Parathyroid adenoma (tissue), 2 donors: Measurements from ENCODE around the gene AQP6.

ENCODE experiments used
- H2AFZ ChIP-seq: fragments of 300-600 bp; sonication (generic); one replicate; pipeline ENCODE4 v1.7.0; 2017; ENCODE audit warnings: antibody characterized with exemption, mild to moderate bottlenecking
- H3K27ac ChIP-seq: fragments of 300-600 bp; sonication (generic); one replicate; pipeline ENCODE4 v1.7.0; 2017
- H3K27me3 ChIP-seq: fragments of 300-600 bp; sonication (generic); one replicate; pipeline ENCODE4 v1.7.0; 2017; ENCODE audit warnings: low read length; ENCODE audit not compliant: control insufficient read depth, insufficient read depth
- H3K36me3 ChIP-seq: fragments of 300-600 bp; sonication (generic); one replicate; pipeline ENCODE4 v1.7.0; 2017; ENCODE audit warnings: low read length; ENCODE audit not compliant: control insufficient read depth, insufficient read depth
- H3K4me1 ChIP-seq: fragments of 300-600 bp; sonication (generic); one replicate; pipeline ENCODE4 v1.7.0; 2017; ENCODE audit warnings: control low read depth
- H3K4me2 ChIP-seq: fragments of 300-600 bp; sonication (generic); one replicate; pipeline ENCODE4 v1.7.0; 2017; ENCODE audit warnings: low read length
- H3K4me3 ChIP-seq: fragments of 300-600 bp; sonication (generic); one replicate; pipeline ENCODE4 v1.7.0; 2017; ENCODE audit warnings: low read depth, low read length
- H3K79me2 ChIP-seq: fragments of 300-600 bp; sonication (generic); one replicate; pipeline ENCODE4 v1.7.0; 2017; ENCODE audit warnings: control low read depth
- H3K9ac ChIP-seq: fragments of 300-600 bp; sonication (generic); one replicate; pipeline ENCODE4 v1.7.0; 2017; ENCODE audit warnings: mild to moderate bottlenecking
- H3K9me3 ChIP-seq: fragments of 300-600 bp; sonication (generic); one replicate; pipeline ENCODE4 v1.7.0; 2017; ENCODE audit warnings: low read length; ENCODE audit not compliant: control insufficient read depth
- TF ChIP-seq, protein P1 (sequence below): fragments of 300-600 bp; sonication (generic); IDR thresholded peaks from one replicate; pipeline ENCODE4 v1.7.0; 2017; ENCODE audit warnings: antibody characterized with exemption, mild to moderate bottlenecking
- donor health status: primary hyperparathyroidism.

AQP6 gene

DNA sequence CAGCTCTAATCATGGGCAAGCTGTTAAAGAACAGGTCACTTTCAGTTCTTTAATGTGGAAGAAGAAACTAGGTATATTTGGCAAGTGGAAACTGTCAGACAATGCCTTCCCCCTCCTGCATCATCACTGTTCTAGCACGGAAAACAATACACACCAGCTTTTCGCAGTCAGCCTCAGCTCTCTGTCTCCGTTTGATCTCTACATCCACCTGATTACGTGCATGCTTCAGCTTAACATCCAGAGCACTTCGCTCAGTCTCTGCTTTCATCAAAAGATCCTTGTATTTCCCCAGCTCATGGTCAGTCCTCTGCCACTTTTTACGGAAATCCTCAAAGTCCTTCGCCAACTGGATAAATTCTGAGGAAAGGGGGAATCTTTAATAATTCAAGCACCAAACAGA lies 33.5 kb downstream of the AQP6 start:
- no peaks in the 10 kb centered on the region for H3K36me3 ChIP-seq
- no peak overlapping the region for H3K9ac ChIP-seq
- TF ChIP-seq, protein P1, sequence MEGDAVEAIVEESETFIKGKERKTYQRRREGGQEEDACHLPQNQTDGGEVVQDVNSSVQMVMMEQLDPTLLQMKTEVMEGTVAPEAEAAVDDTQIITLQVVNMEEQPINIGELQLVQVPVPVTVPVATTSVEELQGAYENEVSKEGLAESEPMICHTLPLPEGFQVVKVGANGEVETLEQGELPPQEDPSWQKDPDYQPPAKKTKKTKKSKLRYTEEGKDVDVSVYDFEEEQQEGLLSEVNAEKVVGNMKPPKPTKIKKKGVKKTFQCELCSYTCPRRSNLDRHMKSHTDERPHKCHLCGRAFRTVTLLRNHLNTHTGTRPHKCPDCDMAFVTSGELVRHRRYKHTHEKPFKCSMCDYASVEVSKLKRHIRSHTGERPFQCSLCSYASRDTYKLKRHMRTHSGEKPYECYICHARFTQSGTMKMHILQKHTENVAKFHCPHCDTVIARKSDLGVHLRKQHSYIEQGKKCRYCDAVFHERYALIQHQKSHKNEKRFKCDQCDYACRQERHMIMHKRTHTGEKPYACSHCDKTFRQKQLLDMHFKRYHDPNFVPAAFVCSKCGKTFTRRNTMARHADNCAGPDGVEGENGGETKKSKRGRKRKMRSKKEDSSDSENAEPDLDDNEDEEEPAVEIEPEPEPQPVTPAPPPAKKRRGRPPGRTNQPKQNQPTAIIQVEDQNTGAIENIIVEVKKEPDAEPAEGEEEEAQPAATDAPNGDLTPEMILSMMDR = no peak
- no peaks in the 10 kb centered on the region for H3K27me3 ChIP-seq
- no peak overlapping the region for H3K4me2 ChIP-seq
- no peak overlapping the region for H2AFZ ChIP-seq
- no peaks in the 10 kb centered on the region for H3K4me1 ChIP-seq
- H3K4me3 ChIP-seq = no peak overlapping the region
- H3K9me3 ChIP-seq = no peaks in the 10 kb centered on the region
- H3K79me2 ChIP-seq = no peaks in the 10 kb centered on the region
- no peak overlapping the region for H3K27ac ChIP-seq

DNA sequence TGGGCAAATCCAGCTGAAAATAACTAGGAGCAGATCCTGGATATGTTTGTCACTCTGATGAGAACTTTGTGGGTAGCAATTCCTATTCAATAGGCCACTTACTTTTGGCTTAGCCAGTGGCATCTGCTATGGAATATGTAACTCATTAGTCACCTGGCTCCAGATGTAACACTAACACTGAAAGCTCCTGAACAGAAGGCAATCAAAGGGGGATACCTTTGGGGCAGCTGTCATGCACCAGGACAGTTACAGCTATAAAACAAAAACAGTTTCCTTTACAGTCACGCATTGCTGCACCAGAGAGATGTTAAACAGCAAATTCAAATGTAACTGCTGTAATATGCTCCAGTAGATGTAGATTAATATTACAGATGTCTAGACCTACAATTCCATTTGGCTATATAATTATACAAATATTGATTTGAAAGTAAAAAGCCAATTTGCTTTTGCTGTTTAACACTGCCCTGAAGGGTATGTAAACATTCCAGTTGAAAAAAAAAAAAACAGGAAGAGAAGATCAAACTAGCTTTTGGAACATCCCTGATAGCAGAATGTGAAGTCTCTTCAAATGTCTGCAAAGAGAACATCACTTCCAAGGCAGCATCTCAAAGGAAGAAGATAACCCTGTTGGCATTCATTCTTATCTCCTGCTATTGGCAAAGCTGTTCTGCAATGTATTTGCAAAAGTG lies 34.2 kb downstream of the AQP6 start:
- Histone ChIP-seq H3K4me2 (no peak overlapping the region), H3K79me2 (no peaks in the 10 kb centered on the region), H3K4me1 (no peaks in the 10 kb centered on the region), H3K9ac (no peak overlapping the region), H3K9me3 (no peaks in the 10 kb centered on the region), H2AFZ (no peak overlapping the region), H3K4me3 (no peak overlapping the region), H3K36me3 (no peaks in the 10 kb centered on the region), H3K27me3 (no peaks in the 10 kb centered on the region), H3K27ac (no peak overlapping the region)
- TF ChIP-seq, protein P1 = no peak

DNA sequence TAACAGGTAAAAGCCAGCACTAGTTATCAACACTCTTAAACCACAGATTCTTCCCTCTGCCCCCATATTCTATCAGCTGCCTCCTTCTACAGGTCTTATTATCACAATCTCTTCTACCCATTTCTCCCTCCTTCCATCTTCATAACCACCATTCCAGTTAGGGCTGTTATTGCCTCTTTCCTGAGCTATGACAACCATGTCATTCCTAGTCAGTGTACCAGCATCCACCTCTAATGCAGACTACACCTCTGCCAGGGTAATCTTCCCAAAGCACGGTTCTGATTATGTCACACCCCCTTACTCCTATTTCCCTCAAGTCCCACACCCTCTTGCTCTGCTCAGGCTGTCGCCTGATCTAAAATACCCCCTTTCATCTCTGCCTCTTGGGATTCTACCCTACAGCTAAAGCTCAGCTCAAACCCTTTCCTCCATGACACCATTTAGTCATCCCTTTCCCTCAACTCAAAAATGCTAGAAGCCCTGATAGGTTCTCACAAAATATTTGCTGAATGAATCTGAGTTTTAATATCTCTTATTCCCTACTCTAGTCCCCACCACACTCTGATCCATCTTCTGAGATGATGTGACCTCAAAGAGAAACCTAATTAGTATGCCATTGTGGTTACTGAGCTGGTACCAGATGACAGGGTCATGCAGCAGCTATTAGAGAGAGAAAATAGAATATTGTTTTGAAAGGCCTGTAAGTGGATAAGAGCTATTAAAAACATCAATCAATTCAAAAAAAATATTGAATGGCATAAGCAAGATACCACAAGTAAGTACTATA lies 40.8 kb downstream of the AQP6 start:
- Histone ChIP-seq H3K4me2 (no peak overlapping the region), H3K9ac (no peak overlapping the region), H3K27ac (no peak overlapping the region), H3K36me3 (no peaks in the 10 kb centered on the region), H3K4me1 (no peaks in the 10 kb centered on the region), H2AFZ (no peak overlapping the region), H3K4me3 (no peak overlapping the region), H3K9me3 (no peaks in the 10 kb centered on the region), H3K79me2 (no peaks in the 10 kb centered on the region), H3K27me3 (no peaks in the 10 kb centered on the region)
- TF ChIP-seq, protein P1 = no peak

DNA sequence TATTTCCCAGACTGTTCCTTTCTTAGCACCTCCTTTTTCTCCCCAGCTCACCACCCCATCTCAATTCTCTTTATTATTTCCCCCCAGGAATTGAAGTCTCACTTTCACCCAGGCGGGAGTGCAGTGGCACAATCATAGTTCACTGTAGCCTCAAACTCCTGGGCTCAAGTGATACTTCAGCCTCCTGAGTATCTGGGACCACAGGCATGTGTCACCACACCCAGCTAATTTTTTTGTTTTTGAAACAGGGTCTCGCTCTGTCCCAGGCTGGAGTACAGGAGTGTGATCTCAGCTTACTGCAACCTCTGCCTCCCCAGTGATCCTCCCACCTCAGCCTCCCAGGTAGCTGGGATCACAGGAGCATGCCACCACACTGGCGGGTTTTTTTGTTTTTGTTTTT lies 41.6 kb downstream of the AQP6 start:
- Histone ChIP-seq H3K4me1 (no peaks in the 10 kb centered on the region), H3K79me2 (no peaks in the 10 kb centered on the region), H3K4me3 (no peak overlapping the region), H3K27me3 (no peaks in the 10 kb centered on the region), H3K9ac (no peak overlapping the region), H3K4me2 (no peak overlapping the region), H3K27ac (no peak overlapping the region), H3K9me3 (no peaks in the 10 kb centered on the region), H2AFZ (no peak overlapping the region), H3K36me3 (no peaks in the 10 kb centered on the region)
- TF ChIP-seq, protein P1 = no peak
